Upper lobe of left lung (tissue), 6 donors: ENCODE measurements around the gene BRD1. TPM values are rescaled to one million over a fixed set of nuclear protein-coding genes. Genes with fewer than 3 reads are reported as not detected.

Experiments
- ATAC-seq, 2 donors: fragments of 200-7000 bp; cut with Tn5 transposase; one replicate each; pipeline ENCODE4 v1.9.1; 2022; ENCODE audit warnings: mild to moderate bottlenecking in 2 of 2, moderate library complexity in 2 of 2; ENCODE audit not compliant: low FRiP score in 2 of 2
- DNase-seq, 2 donors: peaks; one replicate each; pipeline ENCODE4 v3.0.0-alpha.2; 2019 to 2020
- H3K27ac ChIP-seq, 4 donors: fragments of 200-600 bp; sonication (generic); one replicate each; pipeline ENCODE4 v1.5.1; 2016 to 2019
- H3K27me3 ChIP-seq, 4 donors: fragments of 200-600 bp; sonication (generic); one replicate each; pipeline ENCODE4 v1.5.1; 2017 to 2019
- H3K36me3 ChIP-seq, 4 donors: fragments of 200-600 bp; sonication (generic); one replicate each; pipeline ENCODE4 v1.5.1; 2016 to 2019
- H3K4me1 ChIP-seq, 4 donors: fragments of 200-600 bp; sonication (generic); one replicate each; pipeline ENCODE4 v1.5.1; 2018 to 2019
- H3K4me3 ChIP-seq, 4 donors: fragments of 200-600 bp; sonication (generic); one replicate each; pipeline ENCODE4 v1.5.1; 2017 to 2019; ENCODE audit warnings: mild to moderate bottlenecking in 2 of 4, moderate library complexity in 1 of 4
- H3K9me3 ChIP-seq, 4 donors: fragments of 200-600 bp; sonication (generic); one replicate each; pipeline ENCODE4 v1.5.1; 2018 to 2019
- CTCF ChIP-seq, 6 experiments: fragments of 450-650 bp in 4 of 6; fragments of 200-600 bp in 2 of 6; sonication (generic) in 2 of 6; IDR thresholded peaks; one replicate each; pipeline ENCODE4 v1.5.1; 2016 to 2019; ENCODE audit warnings: antibody characterized with exemption in 6 of 6
- EP300 ChIP-seq, 4 donors: sonication (generic); formaldehyde crosslinking; IDR thresholded peaks; one replicate each; pipeline ENCODE4 v1.5.1; 2017; ENCODE audit warnings: antibody characterized with exemption in 4 of 4, control low read depth in 2 of 4
- POLR2A ChIP-seq, 4 donors: fragments of 450-650 bp; IDR thresholded peaks; one replicate each; pipeline ENCODE4 v1.5.1; 2016 to 2017; ENCODE audit warnings: antibody characterized with exemption in 4 of 4, mild to moderate bottlenecking in 2 of 4
- POLR2AphosphoS5 ChIP-seq, 2 donors: sonication (generic); formaldehyde crosslinking; IDR thresholded peaks; one replicate each; pipeline ENCODE4 v1.5.1; 2017; ENCODE audit warnings: antibody characterized with exemption in 2 of 2
- WGBS, 2 donors: methylation state at CpG; one replicate each; pipeline ENCODE4 v1.1.5; 2017 to 2018; 5-methylcytosine and 5-hydroxymethylcytosine counted together
- total RNA-seq, 6 donors: library from RNA; depleted of rRNA in 4 of 6; stranded (reverse); fragments of >200 nt in 4 of 6; gene quantifications; one replicate each; pipeline versions ENCODE4 v1.1.0 to v1.2.1, GENCODE V29; 2016 to 2021
- donor health status: DM: no; HTN: no; CAD: no; lungs with moderate emphysema.
- donor health status: DM: no; HTN: yes; CAD: no; lungs with severe emphysema.

The BRD1 gene
- total RNA-seq, 6 donors from 2014 or later: 38.9 to 141 (median 43.0) TPM

- Histone ChIP-seq H3K4me1 (peaks cover 0 to 16% (median 0%) of the 10 kb centered on the region in 4 donors), H3K36me3 (peaks cover 34 to 64% (median 61%) of the 10 kb centered on the region in 4 donors), H3K27ac (no peak overlapping the region), H3K27me3 (no peaks in the 10 kb centered on the region), H3K9me3 (no peaks in the 10 kb centered on the region), H3K4me3 (no peak overlapping the region)
- ATAC-seq: no peak
- DNase-seq: peak in 1 of 2 donors; percentile 58
- 92 to 94% methylated on average over 11 of the region's 11 CpGs for WGBS, 2 donors
- TF ChIP-seq POLR2A (IDR thresholded peaks at IDR 0.05) (no peak), POLR2AphosphoS5 (IDR thresholded peaks at IDR 0.05) (no peak), EP300 (IDR thresholded peaks at IDR 0.05) (no peak), CTCF (IDR thresholded peaks at IDR 0.05) (no peak)
Measured at GRCh38 chr22:49773531-49773930, 54.1 kb downstream of the BRD1 start.

GRCh38 chr22:49772692-49773091 is 55.0 kb downstream of the BRD1 start:
- peak in 1 of 2 donors; percentile 68 for DNase-seq
- no peak overlapping the region for H3K27ac ChIP-seq
- peaks cover 34 to 60% (median 58%) of the 10 kb centered on the region in 4 donors for H3K36me3 ChIP-seq
- H3K27me3 ChIP-seq: no peaks in the 10 kb centered on the region
- no peaks in the 10 kb centered on the region for H3K9me3 ChIP-seq
- H3K4me1 ChIP-seq: peaks cover 0 to 16% (median 0%) of the 10 kb centered on the region in 4 donors
- no peak overlapping the region for H3K4me3 ChIP-seq
- TF ChIP-seq POLR2AphosphoS5 (IDR thresholded peaks at IDR 0.05): no peak
- no peak for TF ChIP-seq CTCF (IDR thresholded peaks at IDR 0.05)
- no peak for TF ChIP-seq POLR2A (IDR thresholded peaks at IDR 0.05)
- TF ChIP-seq EP300 (IDR thresholded peaks at IDR 0.05): no peak
- WGBS, 2 donors: 65 to 72% methylated on average over 9 to 14 of the region's 16 CpGs
- no peak for ATAC-seq

- WGBS, 2 donors: 78 to 92% methylated on average over 13 to 61 of the region's 64 CpGs
- H3K27me3 ChIP-seq: no peaks in the 10 kb centered on the region
- ATAC-seq (no peak), DNase-seq (peak in 1 of 2 donors; percentile 78)
- H3K4me1 ChIP-seq: peaks cover 0 to 16% (median 0%) of the 10 kb centered on the region in 4 donors
- TF ChIP-seq EP300 (IDR thresholded peaks at IDR 0.05) (no peak), POLR2A (IDR thresholded peaks at IDR 0.05) (no peak), POLR2AphosphoS5 (IDR thresholded peaks at IDR 0.05) (no peak), CTCF (IDR thresholded peaks at IDR 0.05) (no peak)
- H3K9me3 ChIP-seq: peaks cover 0 to 8% (median 7%) of the 10 kb centered on the region in 4 donors
- peaks cover 31 to 48% (median 46%) of the 10 kb centered on the region in 4 donors for H3K36me3 ChIP-seq
- H3K4me3 ChIP-seq: no peak overlapping the region
- H3K27ac ChIP-seq: no peak overlapping the region
Measured at GRCh38 chr22:49771266-49772065, 56.2 kb downstream of the BRD1 start.

- Histone ChIP-seq H3K27me3 (no peaks in the 10 kb centered on the region), H3K9me3 (peaks cover 0 to 15% (median 10%) of the 10 kb centered on the region in 4 donors), H3K4me1 (peaks cover 0 to 16% (median 0%) of the 10 kb centered on the region in 4 donors), H3K27ac (no peak overlapping the region), H3K36me3 (peaks cover 24 to 41% (median 38%) of the 10 kb centered on the region in 4 donors), H3K4me3 (no peak overlapping the region)
- peak in 1 of 2 donors; percentile 80 for DNase-seq
- 82 to 84% methylated on average over 19 to 23 of the region's 29 CpGs for WGBS, 2 donors
- no peak for TF ChIP-seq CTCF (IDR thresholded peaks at IDR 0.05)
- no peak for TF ChIP-seq EP300 (IDR thresholded peaks at IDR 0.05)
- ATAC-seq: no peak
Measured at GRCh38 chr22:49770547-49771265, 57.0 kb downstream of the BRD1 start.
